Astrocyte of the cerebellum (primary cell): ENCODE results near the gene TIMP4.
A peak's percentile ranks its signal among the peaks of the same experiment; 100 is the strongest.

ENCODE experiments used
- DNase-seq: peaks from one replicate; pipeline ENCODE4 v3.0.0-alpha.2; 2011; ENCODE audit warnings: low read depth
- H3K4me3 ChIP-seq: 2 replicates; pipeline ENCODE4 v1.5.1; 2011; ENCODE audit warnings: mild to moderate bottlenecking, low read depth, low read length, moderate library complexity
- in situ Hi-C: cut with HindIII; loops from 2 replicates; pipeline ENCODE4 v1.10.0; 2017; ENCODE audit warnings: low sequenced_read_pairs
- TF ChIP-seq, protein P1 (sequence below): IDR thresholded peaks from 2 replicates; pipeline ENCODE4 v1.5.1; 2012; ENCODE audit warnings: low read length, low read depth, moderate library complexity, mild to moderate bottlenecking; ENCODE audit errors: missing control alignments

Gene TIMP4

DNA sequence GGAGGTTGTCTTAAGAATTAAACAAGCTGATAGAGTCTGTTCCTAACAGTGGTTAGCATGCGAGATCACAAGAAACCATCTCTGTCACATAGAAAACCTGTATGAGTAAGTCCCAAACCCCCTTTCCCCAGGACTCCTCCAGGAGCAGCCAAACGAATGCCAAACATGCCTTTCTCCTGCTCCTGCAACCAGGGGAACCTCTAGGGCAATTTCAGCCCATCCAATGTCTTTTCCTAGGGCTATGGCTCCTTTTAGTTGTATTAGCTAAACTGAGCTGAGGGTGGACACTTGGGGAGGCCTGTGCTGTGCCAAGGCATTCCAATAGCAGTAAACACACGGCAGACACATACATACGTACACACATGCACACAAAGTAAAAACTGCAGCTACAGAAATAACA is 36.5 kb upstream of the TIMP4 start:
- in situ Hi-C loops = no loop called here
- TF ChIP-seq, protein P1, sequence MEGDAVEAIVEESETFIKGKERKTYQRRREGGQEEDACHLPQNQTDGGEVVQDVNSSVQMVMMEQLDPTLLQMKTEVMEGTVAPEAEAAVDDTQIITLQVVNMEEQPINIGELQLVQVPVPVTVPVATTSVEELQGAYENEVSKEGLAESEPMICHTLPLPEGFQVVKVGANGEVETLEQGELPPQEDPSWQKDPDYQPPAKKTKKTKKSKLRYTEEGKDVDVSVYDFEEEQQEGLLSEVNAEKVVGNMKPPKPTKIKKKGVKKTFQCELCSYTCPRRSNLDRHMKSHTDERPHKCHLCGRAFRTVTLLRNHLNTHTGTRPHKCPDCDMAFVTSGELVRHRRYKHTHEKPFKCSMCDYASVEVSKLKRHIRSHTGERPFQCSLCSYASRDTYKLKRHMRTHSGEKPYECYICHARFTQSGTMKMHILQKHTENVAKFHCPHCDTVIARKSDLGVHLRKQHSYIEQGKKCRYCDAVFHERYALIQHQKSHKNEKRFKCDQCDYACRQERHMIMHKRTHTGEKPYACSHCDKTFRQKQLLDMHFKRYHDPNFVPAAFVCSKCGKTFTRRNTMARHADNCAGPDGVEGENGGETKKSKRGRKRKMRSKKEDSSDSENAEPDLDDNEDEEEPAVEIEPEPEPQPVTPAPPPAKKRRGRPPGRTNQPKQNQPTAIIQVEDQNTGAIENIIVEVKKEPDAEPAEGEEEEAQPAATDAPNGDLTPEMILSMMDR = no peak

DNA sequence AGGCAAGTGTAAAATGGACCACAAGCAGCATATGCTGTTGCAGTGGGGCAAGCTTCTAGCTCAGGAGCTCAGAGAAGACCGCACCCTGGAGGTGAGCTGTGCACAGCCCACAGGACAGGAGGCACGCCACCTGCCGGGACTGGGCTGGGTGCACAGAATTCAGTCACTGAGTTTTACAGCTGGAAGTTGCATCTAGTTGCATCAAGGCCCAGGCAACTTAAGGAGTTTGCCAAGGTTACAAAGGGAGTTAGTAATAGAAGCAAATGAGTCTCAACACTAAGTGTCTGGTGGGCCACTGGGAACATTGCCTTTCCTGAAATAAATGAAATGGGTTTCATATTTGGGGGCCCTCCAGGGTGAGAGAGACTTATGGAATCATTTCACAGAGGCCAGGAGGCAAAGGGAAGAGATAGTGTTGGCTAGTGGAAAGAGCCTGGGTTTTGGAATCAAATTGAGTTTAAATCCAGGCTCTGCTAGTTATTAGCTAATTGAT is 36.0 kb upstream of the TIMP4 start:
- in situ Hi-C loops = no loop called here
- TF ChIP-seq, protein P1 = peak; percentile 11
- H3K4me3 ChIP-seq = no peak overlapping the region
- DNase-seq = no peak

More for the DNA sequence above, 36.5 kb upstream of the TIMP4 start:
- no peak overlapping the region for H3K4me3 ChIP-seq
- DNase-seq = no peak

DNA sequence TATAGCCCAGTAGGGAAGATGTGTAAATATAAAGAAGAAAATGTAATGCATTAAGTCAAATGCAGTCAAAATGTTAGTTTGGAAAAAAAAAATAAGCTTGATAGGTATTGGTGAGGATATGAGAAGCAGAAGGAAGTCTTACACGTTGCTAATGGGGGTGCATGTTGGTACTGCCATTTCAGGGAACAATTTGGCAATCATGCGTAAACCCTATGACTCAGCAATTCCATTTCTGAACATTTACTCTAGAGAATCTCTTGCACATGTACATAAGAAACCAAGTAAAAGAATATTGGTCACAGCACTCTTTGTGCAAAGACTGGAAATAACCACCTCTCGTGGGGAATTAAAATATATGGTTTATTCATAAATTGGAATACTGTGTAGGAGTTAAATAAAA is 35.5 kb upstream of the TIMP4 start:
- TF ChIP-seq, protein P1 = no peak
- in situ Hi-C loops = no loop called here
- peak; percentile 74 for DNase-seq
- H3K4me3 ChIP-seq = no peak overlapping the region

DNA sequence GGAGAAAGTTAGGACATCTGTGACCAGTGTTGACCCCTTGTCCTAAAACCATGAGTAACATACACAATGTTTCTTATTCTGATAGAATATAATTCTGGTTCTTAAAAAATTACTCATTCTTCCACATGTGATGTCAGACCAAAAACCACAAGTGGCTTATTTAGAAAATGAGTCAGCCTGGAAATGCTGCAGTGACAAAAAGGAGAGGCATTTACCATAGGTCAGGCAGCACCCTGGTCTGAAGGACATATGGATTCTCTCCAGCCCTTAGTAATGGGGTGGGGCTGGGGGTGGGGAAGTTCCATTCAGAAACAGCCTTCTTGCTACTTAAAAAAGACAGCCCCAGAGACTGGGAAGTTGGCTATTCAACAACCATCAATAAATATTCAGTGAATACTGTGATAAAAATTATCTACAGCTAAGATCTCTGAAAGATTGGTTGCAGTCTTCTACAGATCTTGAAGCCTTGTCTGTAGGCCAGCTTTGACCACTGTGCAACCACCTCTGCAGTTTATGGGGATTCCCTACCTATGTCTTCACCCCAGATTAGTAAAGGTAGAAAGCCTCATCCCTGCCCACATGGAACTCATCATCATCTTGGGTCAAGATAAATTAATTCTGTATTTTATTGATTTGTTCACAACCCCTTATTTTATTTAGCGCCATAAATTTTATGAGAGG is 34.9 kb upstream of the TIMP4 start:
- peak; percentile 96 for DNase-seq
- TF ChIP-seq, protein P1 = no peak
- H3K4me3 ChIP-seq = no peak overlapping the region
- in situ Hi-C loops = no loop called here

DNA sequence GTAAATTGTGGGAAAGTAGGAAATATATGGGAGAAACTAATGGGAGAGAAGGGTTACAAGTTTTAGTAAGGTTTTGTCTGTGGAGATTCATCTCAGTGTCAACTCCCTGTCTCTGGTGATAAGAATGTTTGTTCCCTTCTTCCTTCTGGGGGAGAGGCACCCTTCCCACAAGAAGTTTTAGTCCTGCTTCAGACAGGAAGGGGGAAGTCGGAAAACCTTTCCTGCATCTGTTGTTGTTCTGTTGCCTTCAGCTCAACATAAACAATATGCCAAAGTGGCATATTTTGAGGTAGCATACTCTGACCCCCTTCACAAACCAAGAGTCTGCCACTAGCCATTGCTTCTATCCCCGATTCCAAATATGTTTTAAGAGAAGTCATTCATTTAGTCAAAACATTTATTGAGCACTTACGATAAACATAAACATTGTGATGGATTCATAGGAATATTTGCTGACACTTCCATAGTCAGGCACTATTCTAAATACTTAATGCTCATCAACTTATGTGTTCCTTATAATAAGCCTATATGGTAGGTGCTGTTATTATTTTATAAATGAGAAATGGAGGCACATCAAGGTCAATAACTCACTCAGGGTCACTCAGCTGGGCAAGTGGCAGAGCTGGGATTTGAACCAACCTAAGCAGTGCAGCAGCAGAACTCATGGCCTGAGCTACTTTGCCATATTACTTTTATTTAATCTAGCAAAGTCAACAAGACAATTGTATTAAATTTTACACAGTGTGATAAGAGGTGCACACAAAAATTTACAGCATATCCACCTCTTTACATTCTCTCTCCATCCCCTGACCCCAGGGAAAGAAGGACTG is 34.2 kb upstream of the TIMP4 start:
- in situ Hi-C loops = no loop called here

DNA sequence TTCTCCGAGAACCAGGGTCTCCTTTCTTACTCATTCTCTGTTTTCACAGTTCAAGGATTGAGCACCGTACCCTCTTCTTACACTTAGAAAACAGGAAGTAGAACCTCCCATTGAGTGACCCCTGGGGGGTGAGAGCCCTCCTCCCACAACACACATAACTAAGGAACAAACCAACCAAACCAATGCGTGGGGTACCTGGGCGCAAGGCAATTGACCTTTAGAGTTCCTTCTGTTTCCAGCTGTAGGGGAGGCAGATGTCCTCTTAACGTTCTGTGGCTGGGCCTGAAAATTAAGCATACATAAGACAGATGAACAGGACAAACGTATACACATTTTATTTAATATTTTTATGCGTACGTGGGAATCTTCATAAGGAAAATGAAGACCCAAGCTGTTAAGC is 33.5 kb upstream of the TIMP4 start:
- no peak overlapping the region for H3K4me3 ChIP-seq
- in situ Hi-C loops = no loop called here
- no peak for DNase-seq
- TF ChIP-seq, protein P1 = no peak

More for the DNA sequence above, 34.2 kb upstream of the TIMP4 start:
- TF ChIP-seq, protein P1 = no peak
- no peak for DNase-seq
- no peak overlapping the region for H3K4me3 ChIP-seq
